NCI-H1092 treated with DMSO at 0.1 percent for 48 hours (cell line): ENCODE measurements around the gene ZNF618.
"Not testable (repeated sequence)": the region's sequence is repeated elsewhere in the genome, so short reads cannot be mapped to it uniquely, and the experiment has no call there.

Experiments
- DNase-seq: peaks from one replicate; lab custom pipeline; 2025; lab: John Stamatoyannopoulos, UW

Gene ZNF618

GRCh38 chr9:113989714-113990569 is 113.8 kb downstream of the ZNF618 start:
- DNase-seq, result no peak

- no peak for DNase-seq
Observed at GRCh38 chr9:113990570-113990907, 114.4 kb downstream of the ZNF618 start.

- no peak for DNase-seq
Observed at GRCh38 chr9:113990975-113991471, 114.9 kb downstream of the ZNF618 start.

GRCh38 chr9:113991714-113992113 is 115.6 kb downstream of the ZNF618 start:
- DNase-seq, result no peak

GRCh38 chr9:113992276-113992951 is 116.3 kb downstream of the ZNF618 start:
- DNase-seq, result peak; percentile 85

- DNase-seq, result no peak
Observed at GRCh38 chr9:113992994-113993393, 116.9 kb downstream of the ZNF618 start.

GRCh38 chr9:113993838-113994540 is 117.9 kb downstream of the ZNF618 start:
- DNase-seq, result peak; percentile 98

GRCh38 chr9:113995401-113995800 is 119.3 kb downstream of the ZNF618 start:
- DNase-seq, result no peak

- DNase-seq, result no peak
Observed at GRCh38 chr9:113995963-113996362, 119.9 kb downstream of the ZNF618 start.

GRCh38 chr9:113996531-113997001 is 120.5 kb downstream of the ZNF618 start:
- DNase-seq, result no peak

- not testable (repeated sequence) for DNase-seq
Observed at GRCh38 chr9:113997064-113997463, 121.0 kb downstream of the ZNF618 start.

- DNase-seq, result peak; percentile 3
Observed at GRCh38 chr9:113997610-113998009, 121.5 kb downstream of the ZNF618 start.

- no peak for DNase-seq
Observed at GRCh38 chr9:113998114-113998513, 122.0 kb downstream of the ZNF618 start.

GRCh38 chr9:113998525-113999255 is 122.6 kb downstream of the ZNF618 start:
- DNase-seq, result peak; percentile 3

- no peak for DNase-seq
Observed at GRCh38 chr9:113999256-114000062, 123.3 kb downstream of the ZNF618 start.

- DNase-seq, result no peak
Observed at GRCh38 chr9:114000063-114000454, 124.0 kb downstream of the ZNF618 start.

GRCh38 chr9:114000671-114001409 is 124.7 kb downstream of the ZNF618 start:
- DNase-seq, result no peak

GRCh38 chr9:114001410-114001685 is 125.2 kb downstream of the ZNF618 start:
- no peak for DNase-seq

- DNase-seq, result no peak
Observed at GRCh38 chr9:114001794-114002261, 125.7 kb downstream of the ZNF618 start.

GRCh38 chr9:114002271-114002985 is 126.3 kb downstream of the ZNF618 start:
- DNase-seq, result no peak
